Measurements from ENCODE around the gene ATXN1.
"Not testable (repeated sequence)": the region's sequence is repeated elsewhere in the genome, so short reads cannot be mapped to it uniquely, and the experiment has no call there.

ATXN1 gene

GRCh38 chr6:16263464-16264099 lies 497.7 kb downstream of the ATXN1 start:
- DNase-seq, result not testable (repeated sequence)

GRCh38 chr6:16262773-16263172 lies 498.5 kb downstream of the ATXN1 start:
- DNase-seq, result not testable (repeated sequence)

GRCh38 chr6:16260602-16261001 lies 500.7 kb downstream of the ATXN1 start:
- DNase-seq, result not testable (repeated sequence)

- not testable (repeated sequence) for DNase-seq
Measured at GRCh38 chr6:16259604-16260003, 501.7 kb downstream of the ATXN1 start.

- DNase-seq, result no peak
Measured at GRCh38 chr6:16258709-16259075, 502.6 kb downstream of the ATXN1 start.

GRCh38 chr6:16257999-16258708 lies 503.1 kb downstream of the ATXN1 start:
- peak; percentile 25 for DNase-seq

GRCh38 chr6:16256781-16257180 lies 504.5 kb downstream of the ATXN1 start:
- DNase-seq, result no peak

- DNase-seq, result no peak
Measured at GRCh38 chr6:16254535-16254934, 506.7 kb downstream of the ATXN1 start.

- no peak for DNase-seq
Measured at GRCh38 chr6:16253399-16254144, 507.7 kb downstream of the ATXN1 start.

- no peak for DNase-seq
Measured at GRCh38 chr6:16252686-16253299, 508.5 kb downstream of the ATXN1 start.

GRCh38 chr6:16251706-16252105 lies 509.6 kb downstream of the ATXN1 start:
- no peak for DNase-seq

GRCh38 chr6:16249971-16250370 lies 511.3 kb downstream of the ATXN1 start:
- DNase-seq, result no peak
